SH-SY5Y (cell line): ENCODE data around the gene CLCN7.

Source experiments
- GATA2 ChIP-seq: IDR thresholded peaks from 2 replicates; pipeline ENCODE4 v1.6.1; 2011; ENCODE audit warnings: mild to moderate bottlenecking, low read depth, low read length
- GATA3 ChIP-seq: IDR thresholded peaks from 2 replicates; pipeline ENCODE4 v1.6.1; 2011; ENCODE audit warnings: low read depth, mild to moderate bottlenecking, low read length, moderate library complexity

DNA sequence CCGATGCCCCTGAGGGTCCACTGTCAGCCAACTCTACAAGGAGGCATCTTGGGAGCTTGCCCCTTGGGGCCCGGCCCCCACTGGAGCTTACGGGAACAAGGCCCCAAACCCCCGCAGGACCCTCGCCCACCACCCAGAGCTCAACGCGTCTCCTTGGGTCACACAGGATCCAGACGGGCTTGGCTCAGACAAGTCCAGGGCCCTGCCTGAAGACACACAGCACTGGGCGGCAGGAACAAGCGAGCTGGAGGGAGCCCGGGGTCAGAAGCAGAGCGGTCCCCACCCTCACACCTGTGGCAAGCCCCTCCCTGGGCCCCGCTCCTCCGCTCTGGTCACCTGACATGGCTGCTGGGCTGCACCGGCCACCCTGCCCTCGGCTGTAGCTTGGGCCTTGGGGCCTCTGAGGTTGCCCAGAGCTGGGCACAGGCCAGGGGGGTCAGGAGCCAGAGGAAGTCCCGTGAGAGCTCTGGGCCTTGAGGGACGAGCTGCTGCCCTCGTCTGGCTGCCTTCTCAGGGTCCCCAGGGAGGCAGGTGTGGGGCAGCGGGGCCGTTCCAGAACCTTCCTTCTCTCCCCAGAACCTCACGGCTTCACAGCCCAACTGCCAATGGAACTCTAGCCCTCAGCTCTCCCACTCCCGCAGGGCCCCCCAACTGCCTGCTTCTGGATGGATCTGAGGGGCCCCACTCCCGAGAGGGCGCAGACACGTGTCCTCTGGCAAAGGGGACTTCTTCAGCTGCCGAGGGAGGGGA is 30.7 kb downstream of the CLCN7 start, which contains the start of gene CCDC154:
- TF ChIP-seq GATA2 (no peak), GATA3 (no peak)
